Right atrium auricular region (tissue), 2 donors: ENCODE data around the gene AGAP1. TPM values are rescaled to one million over a fixed set of nuclear protein-coding genes. Genes with fewer than 3 reads are reported as not detected.

Source experiments
- DNase-seq: peaks from one replicate; pipeline ENCODE4 v3.0.0-alpha.2; 2019; ENCODE audit warnings: low spot score
- H3K27ac ChIP-seq, 2 donors: fragments of 200-600 bp; sonication (generic); 1 replicate in 1 of 2; 2 replicates in 1 of 2; pipeline ENCODE4 v1.5.1; 2016 to 2019
- H3K27me3 ChIP-seq, 2 donors: fragments of 200-600 bp; sonication (generic); one replicate each; pipeline versions ENCODE4 v1.5.1 to v1.6.0; 2017 to 2019
- H3K36me3 ChIP-seq: fragments of 200-600 bp; sonication (generic); one replicate; pipeline ENCODE4 v1.5.1; 2016
- H3K4me1 ChIP-seq, 2 donors: fragments of 200-600 bp; sonication (generic); one replicate each; pipeline versions ENCODE4 v1.5.1 to v1.6.0; 2017 to 2019
- H3K4me3 ChIP-seq, 2 donors: fragments of 200-600 bp; sonication (generic); 1 replicate in 1 of 2; 2 replicates in 1 of 2; pipeline ENCODE4 v1.5.1; 2017 to 2019; ENCODE audit warnings: mild to moderate bottlenecking in 1 of 2, moderate library complexity in 1 of 2
- H3K9me3 ChIP-seq, 2 donors: fragments of 200-600 bp; sonication (generic); one replicate each; pipeline ENCODE4 v1.5.1; 2019
- CTCF ChIP-seq, 2 donors: fragments of 200-600 bp; sonication (generic); IDR thresholded peaks; one replicate each; pipeline ENCODE4 v1.5.1; 2019; ENCODE audit warnings: antibody characterized with exemption in 2 of 2
- total RNA-seq, 2 donors: library from RNA; depleted of rRNA; stranded (reverse); fragments of >200 nt; gene quantifications; one replicate each; pipeline ENCODE4 v1.1.0, GENCODE V29; 2016

AGAP1 gene
- total RNA-seq, 2 donors from 2014 or later: 11.6 to 17.2 TPM

- TF ChIP-seq CTCF (IDR thresholded peaks at IDR 0.05): no peak
- Histone ChIP-seq H3K4me3 (no peak overlapping the region), H3K27ac (no peak overlapping the region), H3K27me3 (no peaks in the 10 kb centered on the region), H3K9me3 (no peaks in the 10 kb centered on the region), H3K36me3 (no peaks in the 10 kb centered on the region), H3K4me1 (peaks cover 0 to 10% of the 10 kb centered on the region in 2 donors)
- DNase-seq: no peak
Measured at GRCh38 chr2:235545339-235546150, 51.7 kb downstream of the AGAP1 start.

- Histone ChIP-seq H3K9me3 (no peaks in the 10 kb centered on the region), H3K36me3 (no peaks in the 10 kb centered on the region), H3K4me3 (no peak overlapping the region), H3K27ac (no peak overlapping the region), H3K27me3 (no peaks in the 10 kb centered on the region), H3K4me1 (peaks cover 0 to 10% of the 10 kb centered on the region in 2 donors)
- DNase-seq: no peak
- no peak for TF ChIP-seq CTCF (IDR thresholded peaks at IDR 0.05)
Measured at GRCh38 chr2:235546151-235546435, 52.2 kb downstream of the AGAP1 start.

- TF ChIP-seq CTCF (IDR thresholded peaks at IDR 0.05): no peak
- H3K36me3 ChIP-seq: no peaks in the 10 kb centered on the region
- H3K27me3 ChIP-seq: no peaks in the 10 kb centered on the region
- H3K4me3 ChIP-seq: no peak overlapping the region
- peaks cover 0 to 10% of the 10 kb centered on the region in 2 donors for H3K4me1 ChIP-seq
- H3K9me3 ChIP-seq: no peaks in the 10 kb centered on the region
- no peak for DNase-seq
- no peak overlapping the region for H3K27ac ChIP-seq
Measured at GRCh38 chr2:235546436-235546835, 52.6 kb downstream of the AGAP1 start.

GRCh38 chr2:235549735-235550377, 56.0 kb downstream of the AGAP1 start:
- no peak for DNase-seq
- Histone ChIP-seq H3K27ac (no peak overlapping the region), H3K4me3 (no peak overlapping the region), H3K36me3 (no peaks in the 10 kb centered on the region), H3K27me3 (no peaks in the 10 kb centered on the region), H3K9me3 (no peaks in the 10 kb centered on the region), H3K4me1 (peaks cover 0 to 27% of the 10 kb centered on the region in 2 donors)
- no peak for TF ChIP-seq CTCF (IDR thresholded peaks at IDR 0.05)

- H3K9me3 ChIP-seq: no peaks in the 10 kb centered on the region
- no peak overlapping the region for H3K4me3 ChIP-seq
- no peaks in the 10 kb centered on the region for H3K36me3 ChIP-seq
- H3K27ac ChIP-seq: no peak overlapping the region
- DNase-seq: no peak
- TF ChIP-seq CTCF (IDR thresholded peaks at IDR 0.05): no peak
- peaks cover 0 to 25% of the 10 kb centered on the region in 2 donors for H3K4me1 ChIP-seq
- H3K27me3 ChIP-seq: no peaks in the 10 kb centered on the region
Measured at GRCh38 chr2:235550378-235550760, 56.5 kb downstream of the AGAP1 start.
